ENCODE data around the gene SYNE1.

DNA sequence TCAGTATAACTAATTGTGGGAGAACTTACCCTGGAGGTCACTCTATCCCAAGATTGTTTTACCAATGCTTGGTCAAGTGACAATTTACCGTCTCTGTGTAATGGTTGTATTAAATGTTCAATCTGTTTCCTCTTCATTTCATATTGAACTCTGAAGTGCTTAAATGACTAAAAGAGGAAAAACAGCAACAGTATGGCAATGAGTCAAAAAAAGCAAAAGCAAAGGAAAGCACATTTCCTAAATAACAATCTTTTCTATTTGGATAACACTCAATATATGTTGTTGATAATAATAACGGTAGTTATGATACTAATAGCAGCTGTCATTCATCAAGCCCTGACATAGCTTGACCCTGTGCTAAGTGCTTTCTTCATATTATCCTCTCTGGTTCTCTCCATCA is 152.4 kb downstream of the SYNE1 start:
- no peak for TF ChIP-seq POLR2AphosphoS5 (IDR thresholded peaks at IDR 0.05)
- TF ChIP-seq EZH2 (IDR thresholded peaks at IDR 0.05; ENCODE audit: borderline replicate concordance, insufficient read depth, low read length, poor library complexity, severe bottlenecking): no peak
- TF ChIP-seq, protein P1, sequence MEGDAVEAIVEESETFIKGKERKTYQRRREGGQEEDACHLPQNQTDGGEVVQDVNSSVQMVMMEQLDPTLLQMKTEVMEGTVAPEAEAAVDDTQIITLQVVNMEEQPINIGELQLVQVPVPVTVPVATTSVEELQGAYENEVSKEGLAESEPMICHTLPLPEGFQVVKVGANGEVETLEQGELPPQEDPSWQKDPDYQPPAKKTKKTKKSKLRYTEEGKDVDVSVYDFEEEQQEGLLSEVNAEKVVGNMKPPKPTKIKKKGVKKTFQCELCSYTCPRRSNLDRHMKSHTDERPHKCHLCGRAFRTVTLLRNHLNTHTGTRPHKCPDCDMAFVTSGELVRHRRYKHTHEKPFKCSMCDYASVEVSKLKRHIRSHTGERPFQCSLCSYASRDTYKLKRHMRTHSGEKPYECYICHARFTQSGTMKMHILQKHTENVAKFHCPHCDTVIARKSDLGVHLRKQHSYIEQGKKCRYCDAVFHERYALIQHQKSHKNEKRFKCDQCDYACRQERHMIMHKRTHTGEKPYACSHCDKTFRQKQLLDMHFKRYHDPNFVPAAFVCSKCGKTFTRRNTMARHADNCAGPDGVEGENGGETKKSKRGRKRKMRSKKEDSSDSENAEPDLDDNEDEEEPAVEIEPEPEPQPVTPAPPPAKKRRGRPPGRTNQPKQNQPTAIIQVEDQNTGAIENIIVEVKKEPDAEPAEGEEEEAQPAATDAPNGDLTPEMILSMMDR (IDR thresholded peaks at IDR 0.05; ENCODE audit: poor library complexity, severe bottlenecking): no peak
- no peak for TF ChIP-seq EP300 (conservative IDR thresholded peaks at IDR 0.05; ENCODE audit: poor library complexity, severe bottlenecking)
- no peak for TF ChIP-seq SMC3 (conservative IDR thresholded peaks at IDR 0.05; ENCODE audit: poor library complexity)
- TF ChIP-seq TAF1 (IDR thresholded peaks at IDR 0.05; ENCODE audit: low read depth): no peak
